Prostate gland (tissue), 2 donors: ENCODE results near the gene MCM7.

Experiments
- CTCF ChIP-seq, 4 experiments: fragments of 200-600 bp in 2 of 4; fragments of 450-650 bp in 2 of 4; sonication (generic) in 2 of 4; IDR thresholded peaks; 1 replicate in 3 of 4; 2 replicates in 1 of 4; pipeline ENCODE4 v1.5.1; 2016 to 2019; ENCODE audit warnings: antibody characterized with exemption in 4 of 4, mild to moderate bottlenecking in 2 of 4, moderate library complexity in 2 of 4
- POLR2A ChIP-seq: fragments of 450-650 bp; IDR thresholded peaks from one replicate; pipeline ENCODE4 v1.6.1; 2016; ENCODE audit warnings: antibody characterized with exemption, mild to moderate bottlenecking
- POLR2AphosphoS5 ChIP-seq: sonication (generic); formaldehyde crosslinking; IDR thresholded peaks from one replicate; pipeline ENCODE4 v1.6.1; 2017; ENCODE audit warnings: antibody characterized with exemption

- TF ChIP-seq CTCF (IDR thresholded peaks at IDR 0.05) (no peak), POLR2AphosphoS5 (no peak), POLR2A (no peak)
Observed at GRCh38 chr7:100048680-100049079, 52.5 kb downstream of the MCM7 start.
